GM12891 (cell line): ENCODE measurements around the gene DMAP1. TPM values are rescaled to one million over a fixed set of nuclear protein-coding genes. Genes with fewer than 3 reads are reported as not detected.
"Not testable (repeated sequence)": the region's sequence is repeated elsewhere in the genome, so short reads cannot be mapped to it uniquely, and the experiment has no call there.

Source experiments
- DNase-seq: peaks from one replicate; pipeline ENCODE4 v3.0.0; 2011; ENCODE audit warnings: low spot score; ENCODE audit not compliant: insufficient read length
- FAIRE-seq: peaks from 2 replicates; lab custom pipeline; 2011; peaks lifted over from hg19 to GRCh38; lab: Jason Lieb, UNC
- PAX5 ChIP-seq: IDR thresholded peaks from 2 replicates; pipeline ENCODE4 v1.6.1; 2011; ENCODE audit warnings: low read length, moderate library complexity, mild to moderate bottlenecking; ENCODE audit not compliant: insufficient read depth, severe bottlenecking
- POLR2A ChIP-seq: IDR thresholded peaks from 2 replicates; pipeline ENCODE4 v1.6.1; 2011; ENCODE audit warnings: low read depth, low read length, control low read depth
- POLR2AphosphoS5 ChIP-seq: IDR thresholded peaks from 2 replicates; pipeline ENCODE4 v1.6.1; 2011; ENCODE audit warnings: low read depth, low read length, control low read depth
- POU2F2 ChIP-seq: IDR thresholded peaks from 2 replicates; pipeline ENCODE4 v1.6.1; 2011; ENCODE audit warnings: low read depth, mild to moderate bottlenecking, control low read depth, low read length, moderate library complexity
- SPI1 ChIP-seq: IDR thresholded peaks from 2 replicates; pipeline ENCODE4 v1.6.1; 2011; ENCODE audit warnings: low read depth, low read length, control low read depth
- TAF1 ChIP-seq: IDR thresholded peaks from 2 replicates; pipeline ENCODE4 v1.6.1; 2011; ENCODE audit warnings: low read depth, low read length, control low read depth
- polyA plus RNA-seq: library from polyadenylated mRNA; unstranded; fragments of >200 nt; gene quantifications from one replicate; pipeline ENCODE4 v1.2.1, GENCODE V29; 2012; ENCODE audit warnings: low read depth, missing spikeins, inconsistent platforms; ENCODE audit not compliant: missing spikeins

DMAP1 gene
- polyA plus RNA-seq, result 29.7 TPM

GRCh38 chr1:44213222-44214112, at the start of gene DMAP1:
TSS of gene DMAP1 (plus strand) at chr1:44213471. CDS start at chr1:44213754, 283 bp downstream.
- TF ChIP-seq PAX5, result peak; percentile 41
- peak; percentile 39; the same call in 1 of the 2 replicates for TF ChIP-seq SPI1
- TF ChIP-seq POU2F2, result peak; percentile 92
- peak; percentile 82 for TF ChIP-seq POLR2AphosphoS5
- peak; percentile 87 for TF ChIP-seq TAF1
- TF ChIP-seq POLR2A, result peak; percentile 77
- FAIRE-seq (peak; percentile 89), DNase-seq (peak; percentile 44)

GRCh38 chr1:44168520-44169098, 44.7 kb upstream of the DMAP1 start:
- DNase-seq, result no peak
- no peak for TF ChIP-seq POLR2A
- no peak for TF ChIP-seq POU2F2
- no peak for TF ChIP-seq SPI1
- TF ChIP-seq PAX5, result no peak
- no peak for TF ChIP-seq POLR2AphosphoS5
- TF ChIP-seq TAF1, result no peak
- FAIRE-seq, result no peak

GRCh38 chr1:44170281-44170823, 42.9 kb upstream of the DMAP1 start:
- no peak for FAIRE-seq

GRCh38 chr1:44174630-44175029, 38.6 kb upstream of the DMAP1 start:
- no peak for FAIRE-seq
- no peak for DNase-seq
- no peak for TF ChIP-seq PAX5
- TF ChIP-seq POLR2AphosphoS5, result no peak
- no peak for TF ChIP-seq SPI1
- TF ChIP-seq TAF1, result no peak

More at GRCh38 chr1:44170281-44170823, 42.9 kb upstream of the DMAP1 start:
- TF ChIP-seq POLR2AphosphoS5 (no peak), TAF1 (no peak), POLR2A (no peak), PAX5 (no peak), POU2F2 (no peak)
- no peak for DNase-seq

GRCh38 chr1:44200336-44200735, 12.9 kb upstream of the DMAP1 start:
- no peak for TF ChIP-seq POLR2A
- TF ChIP-seq SPI1, result no peak
- no peak for TF ChIP-seq POU2F2
- no peak for TF ChIP-seq POLR2AphosphoS5
- no peak for TF ChIP-seq TAF1
- no peak for TF ChIP-seq PAX5
- no peak for FAIRE-seq
- DNase-seq, result no peak

GRCh38 chr1:44206545-44206944, 6.7 kb upstream of the DMAP1 start:
- FAIRE-seq, result not testable (repeated sequence)

GRCh38 chr1:44208226-44208625, 5.0 kb upstream of the DMAP1 start:
- DNase-seq (no peak), FAIRE-seq (no peak)
- TF ChIP-seq PAX5 (no peak), POLR2A (no peak), TAF1 (no peak), SPI1 (no peak), POU2F2 (no peak), POLR2AphosphoS5 (no peak)

More at GRCh38 chr1:44206545-44206944, 6.7 kb upstream of the DMAP1 start:
- not testable (repeated sequence) for DNase-seq

- DNase-seq (no peak), FAIRE-seq (no peak)
- TF ChIP-seq SPI1, result no peak
- TF ChIP-seq POLR2A, result no peak
- no peak for TF ChIP-seq POU2F2
- no peak for TF ChIP-seq PAX5
- no peak for TF ChIP-seq POLR2AphosphoS5
- no peak for TF ChIP-seq TAF1
Measured at GRCh38 chr1:44210595-44210994, 2.7 kb upstream of the DMAP1 start.
